Measurements from ENCODE around the gene OR13G1.
"Not testable (repeated sequence)": the region's sequence is repeated elsewhere in the genome, so short reads cannot be mapped to it uniquely, and the experiment has no call there.

Gene OR13G1

GRCh38 chr1:247679639-247680038 lies at the start of gene OR13G1:
Gene OR13G1 (minus strand): TSS chr1:247679739. CDS start chr1:247673041, 6,698 bp downstream.
- DNase-seq (ENCODE audit: low spot score), result no peak

GRCh38 chr1:247721222-247721621 lies 41.7 kb upstream of the OR13G1 start:
- DNase-seq (ENCODE audit: low spot score), result no peak

GRCh38 chr1:247716546-247716945 lies 37.0 kb upstream of the OR13G1 start, which contains the start of gene OR6F1:
Gene OR6F1 (minus strand): TSS chr1:247716646. CDS start chr1:247712755, 3,891 bp downstream.
- no peak for DNase-seq (ENCODE audit: low spot score)

- DNase-seq (ENCODE audit: low spot score), result no peak
Observed at GRCh38 chr1:247713753-247714152, 34.2 kb upstream of the OR13G1 start.

GRCh38 chr1:247710681-247711080 lies 31.1 kb upstream of the OR13G1 start:
- DNase-seq (ENCODE audit: low spot score), result not testable (repeated sequence)

GRCh38 chr1:247701338-247701737 lies 21.8 kb upstream of the OR13G1 start:
- no peak for DNase-seq (ENCODE audit: low spot score)

GRCh38 chr1:247681288-247681897 lies 1.9 kb upstream of the OR13G1 start:
- DNase-seq (ENCODE audit: low spot score), result no peak

- DNase-seq (ENCODE audit: low spot score), result no peak
Observed at GRCh38 chr1:247680171-247680570, 632 bp upstream of the OR13G1 start.

- DNase-seq (ENCODE audit: low spot score), result no peak
Observed at GRCh38 chr1:247669225-247669624, 10.3 kb downstream of the OR13G1 start.

GRCh38 chr1:247656221-247656875 lies 23.2 kb downstream of the OR13G1 start:
- DNase-seq (ENCODE audit: low spot score), result no peak

- no peak for DNase-seq (ENCODE audit: low spot score)
Observed at GRCh38 chr1:247653040-247653439, 26.5 kb downstream of the OR13G1 start.

- no peak for DNase-seq (ENCODE audit: low spot score)
Observed at GRCh38 chr1:247647864-247648263, 31.7 kb downstream of the OR13G1 start.

- no peak for DNase-seq (ENCODE audit: low spot score)
Observed at GRCh38 chr1:247646867-247647266, 32.7 kb downstream of the OR13G1 start.

GRCh38 chr1:247642742-247643141 lies 36.8 kb downstream of the OR13G1 start:
- DNase-seq (ENCODE audit: low spot score), result no peak

GRCh38 chr1:247639381-247639981 lies 40.1 kb downstream of the OR13G1 start:
- DNase-seq (ENCODE audit: low spot score), result no peak

GRCh38 chr1:247638781-247639180 lies 40.8 kb downstream of the OR13G1 start:
- DNase-seq (ENCODE audit: low spot score), result no peak

- DNase-seq (ENCODE audit: low spot score), result no peak
Observed at GRCh38 chr1:247638011-247638410, 41.5 kb downstream of the OR13G1 start.

- no peak for DNase-seq (ENCODE audit: low spot score)
Observed at GRCh38 chr1:247627951-247628350, 51.6 kb downstream of the OR13G1 start.

Measured in CD4-positive, alpha-beta T cell treated with Interleukin-6 at 100 ng/mL for 8 hours (primary cell).